ENCODE measurements around the gene WFDC1.

Gene WFDC1

DNA sequence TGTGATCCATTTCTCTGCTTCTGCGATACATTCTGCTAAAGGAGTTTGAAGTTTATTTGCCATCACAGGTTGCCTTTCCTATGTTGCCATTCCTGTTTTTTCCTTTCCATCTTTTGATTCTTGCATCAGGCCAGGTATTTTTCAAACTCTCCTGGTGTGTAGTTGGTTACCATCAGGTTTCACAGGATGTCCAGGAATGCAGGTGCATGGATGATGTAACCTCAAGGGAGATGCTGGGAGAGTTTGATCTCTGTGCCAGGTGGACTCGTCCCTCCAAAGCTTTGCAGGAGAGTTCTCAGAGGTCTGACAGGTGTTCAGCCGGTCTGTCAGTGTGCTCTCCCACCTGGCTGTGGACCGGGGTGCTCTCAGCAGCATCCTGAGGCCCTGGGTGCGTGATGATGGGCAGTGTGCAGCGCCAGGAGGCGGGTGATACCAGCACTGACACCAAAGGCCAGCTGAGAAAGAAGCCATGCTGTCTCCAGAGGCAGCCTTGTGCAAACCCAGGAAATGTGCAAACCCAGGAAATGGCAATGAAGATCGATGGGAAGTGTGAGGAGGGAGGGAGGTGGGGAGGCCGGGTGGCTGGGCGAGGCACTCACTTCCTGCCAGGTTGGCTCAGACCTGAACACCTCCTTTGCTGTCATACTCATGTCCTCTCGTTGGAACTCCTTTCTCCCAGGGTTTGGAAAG, 75.4 kb downstream of the WFDC1 start:
- no peak for DNase-seq (ENCODE audit: low read depth)
- H3K4me3 ChIP-seq (ENCODE audit: low read depth, low read length) = no peak overlapping the region
- TF ChIP-seq CTCF (conservative IDR thresholded peaks at IDR 0.05; ENCODE audit: low read depth, low read length) = no peak

- no peak for DNase-seq (ENCODE audit: low read depth)
- no peak for TF ChIP-seq CTCF (conservative IDR thresholded peaks at IDR 0.05; ENCODE audit: low read depth, low read length)
- H3K4me3 ChIP-seq (ENCODE audit: low read depth, low read length) = no peak overlapping the region
Observed at GRCh38 chr16:84370723-84371552, 76.3 kb downstream of the WFDC1 start.

- no peak overlapping the region for H3K4me3 ChIP-seq (ENCODE audit: low read depth, low read length)
- DNase-seq (ENCODE audit: low read depth) = no peak
- TF ChIP-seq CTCF (conservative IDR thresholded peaks at IDR 0.05; ENCODE audit: low read depth, low read length) = no peak
Observed at GRCh38 chr16:84371553-84371865, 76.8 kb downstream of the WFDC1 start.

GRCh38 chr16:84373907-84374489, 79.3 kb downstream of the WFDC1 start:
- no peak for TF ChIP-seq CTCF (conservative IDR thresholded peaks at IDR 0.05; ENCODE audit: low read depth, low read length)
- H3K4me3 ChIP-seq (ENCODE audit: low read depth, low read length) = no peak overlapping the region
- DNase-seq (ENCODE audit: low read depth) = no peak

GRCh38 chr16:84378099-84378498, 83.4 kb downstream of the WFDC1 start:
- H3K4me3 ChIP-seq (ENCODE audit: low read depth, low read length) = no peak overlapping the region
- DNase-seq (ENCODE audit: low read depth) = no peak
- no peak for TF ChIP-seq CTCF (conservative IDR thresholded peaks at IDR 0.05; ENCODE audit: low read depth, low read length)

DNA sequence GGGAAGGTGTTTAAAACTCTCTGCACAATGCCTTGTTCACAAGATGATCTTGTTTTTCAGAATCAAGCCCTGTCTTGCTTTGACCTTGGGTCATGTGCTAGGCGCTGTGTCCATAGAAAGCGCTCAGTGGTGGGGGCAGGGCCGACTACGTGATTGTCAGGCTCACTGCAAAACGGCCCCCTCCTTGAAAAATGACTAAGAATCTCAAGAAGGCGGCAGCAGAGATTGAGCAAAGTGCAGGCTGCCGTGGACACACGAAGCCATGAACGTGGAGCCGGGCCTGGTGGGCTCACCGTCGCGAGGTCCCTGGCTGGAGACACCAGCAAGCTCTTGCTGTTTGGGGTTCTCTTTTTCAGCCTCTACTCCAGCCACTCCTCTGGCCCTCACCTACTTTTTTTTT, 83.9 kb downstream of the WFDC1 start:
- no peak for DNase-seq (ENCODE audit: low read depth)
- no peak for TF ChIP-seq CTCF (conservative IDR thresholded peaks at IDR 0.05; ENCODE audit: low read depth, low read length)
- no peak overlapping the region for H3K4me3 ChIP-seq (ENCODE audit: low read depth, low read length)
